NCI-H1048 (cell line): ENCODE results near the gene LTC4S.
"Not testable (repeated sequence)": the region's sequence is repeated elsewhere in the genome, so short reads cannot be mapped to it uniquely, and the experiment has no call there.

Experiments used
- DNase-seq: peaks from one replicate; lab custom pipeline; 2025; lab: John Stamatoyannopoulos, UW

LTC4S gene

DNA sequence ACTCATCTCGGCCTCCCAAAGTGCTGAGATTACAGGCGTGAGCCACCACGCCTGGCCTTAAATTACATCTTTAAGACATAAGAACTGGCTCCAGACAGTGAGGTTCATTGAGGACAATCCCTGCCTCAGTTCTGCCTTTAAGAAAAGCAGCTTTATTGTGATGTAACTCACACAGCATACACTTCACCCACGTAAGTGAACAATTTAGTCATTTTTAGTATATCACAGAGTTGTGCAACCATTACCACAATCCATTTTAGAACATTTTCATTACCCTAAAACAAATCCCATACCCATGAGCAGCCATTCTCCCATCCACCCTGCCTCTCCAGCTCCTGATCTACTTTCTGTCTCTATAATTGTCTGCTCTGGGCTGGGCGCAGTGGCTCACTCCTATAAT is 24.0 kb upstream of the LTC4S start:
- DNase-seq = no peak

DNA sequence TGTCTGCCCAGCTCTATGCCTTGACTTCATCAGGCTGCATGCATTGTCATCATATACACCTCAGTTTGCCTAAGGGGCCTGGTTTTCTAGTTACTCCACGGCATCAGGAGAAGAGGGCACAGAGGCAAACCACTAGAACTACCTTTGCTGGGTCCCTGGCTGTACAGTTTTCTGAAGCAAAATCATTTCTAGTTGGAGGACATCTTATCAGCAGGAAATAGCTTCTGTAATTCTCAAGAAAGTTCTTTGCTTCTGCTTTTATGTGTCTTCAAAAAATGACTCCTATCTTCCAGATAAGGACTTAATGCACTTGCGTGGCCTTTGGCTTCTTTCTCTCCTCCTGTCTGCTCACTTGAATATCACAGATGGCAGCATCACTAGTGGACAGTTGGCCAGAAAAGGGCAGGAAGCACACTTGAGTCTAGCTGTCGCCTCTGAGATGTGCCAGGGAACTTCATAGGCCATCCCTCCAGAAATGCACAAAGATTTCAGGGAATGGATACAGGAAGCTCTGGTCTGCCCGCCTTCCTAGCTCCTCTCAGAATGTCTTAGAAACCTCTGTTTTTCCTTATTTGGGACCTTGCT is 22.4 kb upstream of the LTC4S start:
- no peak for DNase-seq

DNA sequence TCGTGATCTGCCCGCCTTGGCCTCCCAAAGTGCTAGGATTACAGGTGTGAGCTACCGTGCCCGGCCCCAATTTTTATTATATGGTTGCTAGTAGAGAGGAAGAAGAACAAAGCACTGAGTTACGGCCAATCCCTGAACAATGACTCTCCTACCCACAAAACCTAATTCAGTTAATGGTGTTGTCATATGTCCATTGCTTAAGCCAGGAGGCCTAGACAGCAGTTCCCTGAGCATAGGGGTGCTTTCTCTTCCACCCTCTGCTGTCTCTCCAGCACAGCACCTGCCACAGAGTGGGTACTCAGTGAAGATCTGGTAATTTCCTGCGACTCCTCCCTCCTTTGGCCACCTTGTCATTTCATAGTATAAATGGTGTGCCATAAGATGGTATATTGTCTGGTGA is 21.4 kb upstream of the LTC4S start:
- no peak for DNase-seq

DNA sequence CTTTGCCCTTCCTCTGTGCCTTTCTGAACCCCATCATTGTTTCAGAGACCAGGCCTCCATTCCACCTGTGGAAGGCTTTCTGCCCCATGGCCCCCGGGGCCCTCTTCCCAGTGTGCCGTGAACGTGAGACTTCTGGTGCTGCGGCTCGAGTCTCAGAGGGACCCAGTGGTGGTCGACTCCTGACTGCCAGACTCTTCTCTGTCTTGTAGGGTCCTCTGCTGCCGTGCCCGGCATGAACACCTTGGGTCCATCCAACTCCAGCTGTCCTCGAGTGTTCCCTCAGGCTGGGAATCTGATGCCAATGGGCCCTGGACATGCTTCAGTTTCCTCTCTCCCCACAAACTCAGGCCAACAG is 20.1 kb upstream of the LTC4S start:
- DNase-seq = no peak

DNA sequence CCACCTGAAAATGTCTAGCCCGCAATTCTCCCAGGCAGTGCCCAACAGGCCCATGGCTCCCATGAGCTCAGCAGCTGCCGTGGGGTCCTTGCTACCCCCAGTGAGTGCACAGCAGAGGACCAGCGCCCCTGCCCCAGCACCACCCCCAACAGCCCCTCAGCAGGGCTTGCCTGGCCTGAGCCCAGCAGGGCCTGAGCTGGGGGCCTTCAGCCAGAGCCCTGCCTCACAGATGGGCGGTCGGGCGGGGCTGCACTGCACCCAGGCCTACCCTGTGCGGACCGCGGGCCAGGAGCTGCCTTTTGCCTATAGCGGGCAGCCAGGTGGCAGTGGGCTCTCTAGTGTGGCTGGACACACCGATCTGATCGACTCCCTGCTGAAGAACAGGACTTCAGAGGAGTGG is 19.3 kb upstream of the LTC4S start:
- DNase-seq = no peak

DNA sequence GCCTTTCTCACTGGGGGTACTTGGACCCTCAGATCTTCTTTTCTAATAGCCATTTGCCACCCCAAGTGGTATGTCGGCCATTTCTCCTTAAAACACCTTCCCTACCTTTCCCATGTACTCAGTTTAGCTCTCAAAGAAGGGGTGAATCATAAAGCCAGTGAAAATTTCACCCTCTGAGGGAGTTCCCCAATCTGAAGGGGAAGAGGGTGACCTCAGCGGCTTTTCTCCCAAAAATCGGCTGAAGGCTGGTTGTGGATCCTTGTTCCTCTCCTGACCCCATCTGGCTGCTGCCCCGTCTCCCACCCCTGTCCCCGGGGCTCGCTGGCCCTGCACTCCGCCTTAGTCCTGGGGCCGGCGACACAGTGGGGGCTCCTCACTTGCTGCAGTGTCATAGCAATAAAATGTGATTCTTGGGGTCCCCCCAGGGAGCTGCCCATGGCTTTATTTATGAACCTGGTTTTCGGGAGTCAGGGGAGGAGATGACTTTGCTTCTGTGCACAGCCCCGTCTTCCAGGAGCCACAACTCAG is 17.3 kb upstream of the LTC4S start:
- DNase-seq = no peak

DNA sequence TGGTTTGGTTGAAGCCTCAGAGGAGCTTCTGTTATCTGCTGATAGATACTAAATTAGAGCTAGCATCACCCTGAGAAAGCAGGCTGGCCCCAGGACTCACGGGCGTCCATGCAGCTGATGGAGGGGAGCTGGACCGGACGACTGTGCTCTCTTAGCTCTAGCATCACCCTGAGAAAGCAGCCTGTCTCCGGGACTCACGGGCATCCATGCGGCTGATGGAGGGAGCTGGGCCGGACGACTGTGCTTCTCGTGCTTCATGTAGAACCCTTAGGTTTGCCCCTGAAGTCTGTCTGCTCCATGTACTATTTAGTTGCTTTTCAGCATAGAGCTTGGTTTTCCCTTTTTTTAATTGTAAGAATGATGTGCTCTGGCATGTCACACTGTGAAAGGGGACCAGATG is 16.3 kb upstream of the LTC4S start:
- no peak for DNase-seq

DNA sequence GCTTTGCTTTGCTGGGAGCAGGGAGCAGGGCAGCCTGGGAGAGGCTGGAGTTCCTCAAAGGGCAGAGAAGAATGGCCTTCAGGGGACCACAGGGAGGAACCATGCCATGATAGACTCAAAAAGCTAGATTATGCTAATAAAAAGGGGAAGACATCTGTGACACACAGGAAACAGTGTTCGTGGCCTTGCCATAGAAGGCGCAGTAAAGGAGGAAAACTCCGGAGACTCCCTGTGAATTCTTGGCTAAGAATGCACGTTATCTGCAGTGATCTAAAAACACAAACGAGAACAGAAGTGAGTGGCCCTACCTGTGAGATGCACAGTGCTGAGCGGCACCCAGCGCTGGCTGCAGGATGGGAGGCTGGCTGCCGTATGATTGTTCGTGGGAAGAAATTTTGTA is 15.9 kb upstream of the LTC4S start:
- no peak for DNase-seq

DNA sequence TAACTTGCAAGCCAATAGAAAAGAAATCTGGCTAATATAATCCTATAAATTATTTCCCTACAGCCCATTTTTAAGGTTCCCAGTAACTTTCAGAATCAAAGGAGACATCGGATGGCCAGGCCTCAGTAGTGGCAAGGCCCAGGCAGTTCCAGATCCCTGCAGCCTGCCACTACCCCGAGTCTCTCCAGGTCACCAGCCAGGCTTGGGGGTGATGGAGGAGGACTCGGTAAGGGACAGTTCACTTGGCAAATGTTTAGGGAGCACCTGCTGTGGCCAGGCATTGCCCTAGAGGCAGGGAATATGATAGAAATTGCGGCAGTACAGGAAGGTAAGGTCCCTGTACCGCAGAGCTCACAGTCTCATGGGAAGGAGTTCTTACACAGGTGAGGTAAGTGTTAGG is 15.2 kb upstream of the LTC4S start:
- DNase-seq = no peak

DNA sequence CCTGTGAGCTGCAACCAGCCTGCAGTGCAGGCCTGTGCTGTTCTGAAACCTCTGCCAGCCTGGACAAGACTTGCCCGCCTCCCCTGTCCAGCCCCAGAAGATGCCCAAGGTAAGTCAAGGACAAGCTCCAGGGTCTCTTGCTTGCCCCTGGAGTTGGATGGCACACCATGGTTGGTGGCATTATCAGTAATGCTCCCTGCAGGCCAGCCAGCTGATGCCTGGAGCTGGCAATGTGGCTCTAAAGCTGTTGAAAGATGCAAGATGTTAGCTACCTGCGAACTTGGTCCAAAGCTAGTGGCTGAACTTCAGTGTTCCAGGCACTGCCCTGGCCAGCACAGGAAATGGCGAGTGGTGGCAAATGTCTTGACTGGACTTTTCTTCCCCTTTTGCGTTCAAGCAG is 14.0 kb upstream of the LTC4S start:
- no peak for DNase-seq

DNA sequence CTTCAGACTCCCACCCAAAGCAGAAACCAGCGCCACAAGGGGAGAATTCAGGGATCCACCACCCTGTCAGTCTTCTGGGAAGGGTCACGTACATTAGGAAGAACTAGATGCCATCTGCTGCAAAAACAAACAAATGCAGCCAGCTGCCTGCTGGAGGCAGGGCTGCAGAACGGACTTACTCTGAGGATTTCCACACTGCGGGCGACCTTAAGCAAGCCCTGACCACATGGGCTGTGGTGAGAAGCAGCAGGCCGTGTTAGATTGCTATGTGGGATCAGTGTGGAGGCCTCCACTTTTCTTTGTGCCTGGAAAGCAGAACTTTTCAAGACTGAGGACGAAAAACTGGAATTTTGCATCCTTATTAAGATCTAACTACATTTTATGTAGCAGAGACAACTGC is 13.4 kb upstream of the LTC4S start:
- DNase-seq = no peak

DNA sequence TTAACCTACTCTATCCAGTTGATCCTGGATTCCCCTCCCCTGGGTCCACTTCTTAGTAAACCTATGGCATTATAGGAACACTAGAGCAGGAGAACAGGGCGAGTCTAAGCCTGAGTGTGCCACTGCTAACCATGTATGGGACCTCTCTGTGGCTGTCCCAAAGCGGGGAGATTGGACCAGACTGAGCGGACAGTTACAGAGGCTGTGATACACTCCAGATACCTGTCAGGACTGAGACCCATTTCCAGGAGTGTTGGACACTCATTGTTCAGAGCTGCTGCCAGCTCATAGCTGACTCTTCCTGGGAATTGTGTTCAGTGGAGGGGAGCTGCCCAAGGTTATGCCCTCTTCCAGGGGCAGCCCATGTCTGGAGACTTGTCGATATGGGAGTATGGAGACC is 11.9 kb upstream of the LTC4S start:
- DNase-seq = no peak

DNA sequence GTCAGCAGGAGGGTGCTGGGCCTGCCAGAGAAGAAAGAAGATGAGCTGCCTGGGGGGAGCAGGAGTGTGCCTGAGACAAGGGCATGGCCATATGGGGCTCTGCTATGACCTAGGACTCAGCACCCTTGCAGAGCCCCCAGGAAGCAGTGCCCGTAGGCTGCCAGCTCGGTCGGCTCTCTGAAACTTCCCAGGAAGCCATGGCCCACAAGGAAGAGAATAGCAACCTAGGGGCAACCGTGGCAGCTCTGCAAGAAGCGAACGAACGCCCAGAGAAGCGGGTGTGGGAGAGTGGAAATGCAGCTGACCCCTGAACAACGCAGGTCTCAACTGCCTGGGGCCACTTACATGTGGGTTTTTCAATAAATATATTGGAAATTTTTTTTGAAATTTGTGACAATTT is 10.7 kb upstream of the LTC4S start:
- DNase-seq = no peak

DNA sequence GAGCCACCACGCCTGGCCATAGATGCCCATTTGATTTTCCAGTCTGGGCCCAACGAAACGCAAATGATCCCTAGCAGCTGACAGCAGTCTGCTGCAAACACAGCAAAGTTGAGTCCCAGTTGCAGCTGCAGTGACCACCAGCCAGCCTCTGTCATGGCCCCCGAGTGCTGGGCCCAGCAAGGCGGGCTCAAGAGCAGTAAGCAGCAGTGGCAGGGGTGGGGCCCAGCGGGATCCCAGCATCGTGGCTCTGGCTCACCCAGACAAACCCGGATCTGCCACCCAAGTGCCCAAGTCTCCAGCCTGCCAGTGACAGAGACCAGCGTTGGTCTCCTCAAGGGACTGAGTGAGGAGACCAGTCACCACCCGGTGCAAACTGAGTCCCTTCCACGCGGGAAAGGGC is 6.9 kb upstream of the LTC4S start:
- DNase-seq = no peak

DNA sequence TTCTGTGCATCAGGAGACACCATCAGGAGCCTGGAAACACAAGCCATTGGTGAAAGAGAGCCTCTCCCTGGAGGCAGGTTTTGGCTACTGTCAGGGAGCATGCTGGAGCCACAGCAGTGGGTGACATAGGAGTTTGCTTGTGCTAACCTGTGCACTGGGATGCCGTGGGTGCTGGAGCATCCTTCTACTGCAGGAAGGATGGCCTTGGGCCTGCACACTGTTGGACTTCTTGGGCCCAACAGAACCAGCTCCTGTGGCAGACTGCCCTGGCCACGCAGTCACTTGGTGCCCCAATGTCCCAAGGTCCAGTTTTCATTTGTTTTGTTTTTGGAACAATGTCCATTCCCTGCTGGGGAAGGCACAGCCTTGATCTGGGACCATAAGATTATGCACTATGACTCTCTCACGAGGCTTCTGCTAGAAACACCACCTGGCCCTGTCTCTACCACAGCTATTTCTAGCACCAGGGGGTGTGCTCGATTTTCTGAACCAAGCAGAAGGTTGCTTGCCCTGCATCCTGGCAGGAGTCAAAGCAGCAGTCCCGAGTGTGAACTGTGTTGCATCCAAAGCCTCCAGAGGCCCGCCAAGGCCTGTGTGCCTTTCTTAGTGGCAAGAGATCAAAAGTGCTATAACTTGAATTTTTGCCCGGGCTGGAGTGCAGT is 5.5 kb upstream of the LTC4S start:
- no peak for DNase-seq

DNA sequence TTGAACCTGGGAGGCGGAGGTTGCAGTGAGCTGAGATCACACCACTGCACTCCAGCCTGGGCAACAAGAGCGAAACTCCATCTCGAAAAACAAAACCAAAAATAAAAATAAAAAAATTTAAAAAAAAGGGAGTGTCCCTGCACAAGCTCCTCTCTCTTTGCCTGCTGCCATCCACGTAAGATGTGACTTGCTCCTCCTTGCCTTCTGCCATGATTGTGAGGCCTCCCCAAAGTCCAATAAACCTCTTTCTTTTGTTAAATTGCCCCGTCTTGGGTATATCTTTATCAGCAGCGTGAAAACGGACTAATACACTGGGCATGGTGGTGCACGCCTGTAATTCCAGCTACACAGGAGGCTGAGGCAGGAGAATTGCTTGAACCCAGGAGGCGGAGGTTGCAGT is 4.5 kb upstream of the LTC4S start:
- not testable (repeated sequence) for DNase-seq

DNA sequence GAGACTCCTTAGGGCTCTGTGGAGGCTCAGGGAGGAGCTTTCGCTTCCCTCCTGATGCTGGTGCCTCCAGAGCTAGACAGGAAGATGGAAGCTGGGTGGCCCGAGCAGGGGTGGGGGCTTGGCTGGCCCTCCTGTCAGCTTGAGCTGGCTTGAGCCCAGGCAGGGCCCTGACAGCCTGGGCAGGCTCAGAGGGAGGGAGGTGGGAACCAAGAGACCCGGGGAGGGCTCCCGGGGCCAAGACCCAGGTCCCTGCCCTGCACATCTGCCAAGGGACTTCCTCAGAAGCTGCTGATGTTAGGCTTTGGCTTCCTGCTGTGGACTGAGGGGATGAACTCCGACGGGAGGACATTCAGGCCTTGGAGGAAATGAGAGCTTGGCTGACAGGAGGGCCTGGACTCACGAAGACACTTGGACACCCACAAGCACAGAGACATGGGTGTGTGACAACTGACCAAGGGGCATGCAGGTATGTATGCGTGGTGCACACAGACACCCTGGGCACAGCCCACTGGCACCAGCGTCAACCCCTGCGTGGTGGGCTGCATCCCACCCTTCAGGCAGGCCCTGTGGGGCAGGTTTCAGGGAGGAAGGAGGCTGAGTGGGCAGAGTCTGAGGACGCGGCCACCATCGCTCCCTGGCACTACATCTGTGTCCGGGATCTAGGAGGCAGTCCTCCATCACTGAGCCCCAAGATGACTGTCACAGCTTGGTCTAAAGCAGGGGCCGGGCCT is 1.7 kb upstream of the LTC4S start:
- no peak for DNase-seq

DNA sequence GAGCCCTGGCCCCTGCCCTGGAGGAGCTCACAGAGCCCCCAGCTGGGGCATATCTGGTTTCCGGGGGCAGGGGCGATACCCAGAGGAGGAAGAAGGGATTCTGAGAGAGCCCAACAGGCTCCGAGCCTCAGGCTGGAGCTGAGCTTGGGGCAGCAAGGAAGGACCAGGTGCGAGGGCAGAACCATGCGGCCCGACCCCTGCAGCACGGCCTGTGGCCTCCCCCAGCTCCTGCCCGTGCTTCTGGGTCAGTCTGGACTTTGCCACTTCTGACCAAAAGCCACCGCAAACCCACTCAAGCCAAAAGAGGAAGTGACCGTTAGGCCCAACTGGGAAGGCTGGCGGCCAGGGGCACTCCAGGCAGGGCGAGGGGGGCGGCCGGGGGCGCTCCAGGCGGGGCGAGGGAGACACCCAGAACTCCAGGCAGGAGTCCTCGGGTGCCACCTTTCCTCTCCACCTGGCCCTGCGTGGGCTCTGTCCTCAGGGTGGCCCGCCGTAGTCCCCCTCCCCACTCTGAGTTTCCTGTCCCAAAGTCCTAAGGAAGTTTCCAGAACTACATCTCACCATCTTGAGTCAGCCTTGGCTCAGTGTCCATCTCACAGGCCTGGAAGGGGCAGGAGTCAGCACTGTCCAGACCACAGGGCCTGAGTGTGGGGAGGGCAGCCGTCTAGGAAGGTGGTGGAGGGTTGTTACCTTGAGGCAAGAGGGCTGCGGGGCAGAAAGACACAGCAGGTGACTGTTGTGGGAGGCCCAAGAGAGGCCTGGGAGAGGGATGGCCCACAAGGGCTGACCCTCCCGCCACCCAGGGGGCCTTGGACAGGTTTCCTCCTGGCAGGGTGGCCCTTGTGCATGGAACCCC is 946 bp upstream of the LTC4S start:
- no peak for DNase-seq

DNA sequence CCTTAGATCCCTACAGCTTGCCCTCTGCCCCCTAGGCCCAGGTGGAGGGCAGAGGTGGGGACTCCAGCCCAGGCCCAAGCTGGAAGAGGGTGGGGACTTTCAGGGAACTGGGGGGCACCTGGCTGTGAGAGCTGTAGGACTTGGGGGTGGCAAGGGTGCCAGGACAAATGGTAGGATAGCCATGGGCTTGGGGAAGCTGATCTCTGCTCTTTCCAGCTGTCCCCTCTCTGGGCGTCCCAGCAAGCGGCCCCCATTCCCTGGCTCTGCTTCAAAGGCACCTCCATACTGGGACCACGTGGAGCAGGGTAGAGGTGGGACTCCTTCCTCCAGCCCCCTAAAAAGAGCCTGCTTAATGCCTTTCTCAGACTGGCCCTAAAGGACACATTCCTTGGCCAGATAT is 385 bp downstream of the LTC4S start:
- no peak for DNase-seq

DNA sequence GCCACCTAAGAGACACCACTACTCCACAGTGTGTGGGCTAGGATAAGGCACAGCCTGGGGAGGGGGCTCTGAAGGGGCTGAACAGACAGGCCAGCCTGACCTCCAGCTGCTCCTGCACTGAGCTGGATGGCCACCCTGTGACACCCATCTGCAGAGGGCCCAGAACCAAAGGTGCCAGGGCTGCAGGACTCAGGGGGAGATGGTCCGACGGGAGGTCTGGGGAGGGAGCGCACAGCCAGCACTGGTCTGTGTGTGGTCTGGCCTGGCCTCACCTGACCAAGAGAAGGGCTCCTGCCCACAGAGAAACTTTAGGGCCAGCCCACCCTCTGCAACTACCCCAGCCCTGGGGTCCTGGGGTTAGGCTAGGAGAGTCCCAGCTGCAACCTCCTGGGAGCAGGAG is 789 bp downstream of the LTC4S start:
- DNase-seq = no peak

DNA sequence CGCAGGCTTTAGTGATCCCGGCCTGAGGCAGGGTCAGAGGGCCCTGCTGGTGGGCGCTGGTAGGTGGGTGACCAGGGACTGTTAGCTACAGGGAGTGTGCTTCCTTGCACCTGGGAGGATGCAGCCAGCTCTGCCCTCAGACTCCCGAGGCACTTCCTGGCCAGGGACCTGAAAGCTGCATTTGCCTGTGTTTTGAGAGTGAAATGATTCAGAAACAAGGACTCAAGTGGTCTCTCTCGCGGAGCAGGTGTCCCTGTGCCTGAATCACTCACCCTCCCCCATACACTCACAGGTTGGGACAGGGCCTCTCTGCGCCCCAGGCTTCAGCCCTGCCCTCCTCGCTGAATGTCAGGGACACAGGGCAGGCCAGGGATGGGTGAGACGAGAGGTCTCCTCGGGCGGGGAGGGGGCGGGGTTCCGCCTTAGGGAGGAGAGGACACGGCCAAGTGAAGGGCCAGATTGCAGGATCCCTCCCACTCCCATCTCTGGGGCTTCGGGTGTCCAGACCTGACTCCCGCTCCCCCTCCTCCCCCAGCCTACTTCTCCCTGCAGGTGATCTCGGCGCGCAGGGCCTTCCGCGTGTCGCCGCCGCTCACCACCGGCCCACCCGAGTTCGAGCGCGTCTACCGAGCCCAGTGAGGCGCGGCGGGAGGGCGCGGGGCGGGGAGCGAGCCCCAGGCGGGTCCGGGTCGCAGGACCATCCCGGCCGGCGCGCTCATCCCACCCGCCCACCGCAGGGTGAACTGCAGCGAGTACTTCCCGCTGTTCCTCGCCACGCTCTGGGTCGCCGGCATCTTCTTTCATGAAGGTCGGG is 1.5 kb downstream of the LTC4S start:
- no peak for DNase-seq
